Loucy (cell line): Measurements from ENCODE around the gene SUSD6.

Experiments used
- H2AFZ ChIP-seq: fragments of 200-600 bp; sonication (generic); 2 replicates; pipeline ENCODE4 v1.6.0; 2016; ENCODE audit warnings: antibody characterized with exemption, mild to moderate bottlenecking, low read length, moderate library complexity
- H3F3A ChIP-seq: fragments of 200-600 bp; 2 replicates; pipeline ENCODE4 v1.6.0; 2016; ENCODE audit warnings: antibody characterized with exemption, low read depth, mild to moderate bottlenecking
- H3K27me3 ChIP-seq: fragments of 200-600 bp; sonication (generic); 2 replicates; pipeline ENCODE4 v1.6.1; 2014; ENCODE audit warnings: low read length, mild to moderate bottlenecking; ENCODE audit not compliant: insufficient read depth, poor library complexity, severe bottlenecking
- H3K36me3 ChIP-seq: fragments of 200-600 bp; sonication (generic); 2 replicates; pipeline ENCODE4 v1.6.1; 2016; ENCODE audit warnings: low read length; ENCODE audit not compliant: insufficient read depth
- H3K4me1 ChIP-seq: fragments of 200-600 bp; sonication (generic); 2 replicates; pipeline ENCODE4 v1.5.1; 2014; ENCODE audit warnings: low read length, mild to moderate bottlenecking; ENCODE audit not compliant: insufficient read depth, poor library complexity, severe bottlenecking
- H3K4me2 ChIP-seq: fragments of 200-600 bp; sonication (generic); 2 replicates; pipeline ENCODE4 v1.6.0; 2014; ENCODE audit warnings: antibody characterized with exemption, low read length, low read depth, mild to moderate bottlenecking; ENCODE audit not compliant: poor library complexity, severe bottlenecking
- H3K4me3 ChIP-seq: fragments of 200-600 bp; sonication (generic); 2 replicates; pipeline ENCODE4 v1.5.1; 2014; ENCODE audit warnings: low read length, mild to moderate bottlenecking, mixed read lengths; ENCODE audit not compliant: poor library complexity, severe bottlenecking
- H3K79me2 ChIP-seq: fragments of 200-600 bp; sonication (generic); 2 replicates; pipeline ENCODE4 v1.6.1; 2014; ENCODE audit warnings: low read length; ENCODE audit not compliant: insufficient read depth
- H3K9ac ChIP-seq: fragments of 200-600 bp; sonication (generic); 2 replicates; pipeline ENCODE4 v1.6.0; 2014; ENCODE audit warnings: mild to moderate bottlenecking, low read depth, low read length, moderate library complexity; ENCODE audit not compliant: poor library complexity, severe bottlenecking
- H3K9me2 ChIP-seq: fragments of 200-600 bp; sonication (generic); replicated peaks from 2 replicates; pipeline ENCODE4 v1.6.1; 2016; ENCODE audit warnings: low read depth, low read length, mixed read lengths
- H3K9me3 ChIP-seq: fragments of 200-600 bp; sonication (generic); 2 replicates; pipeline ENCODE4 v1.6.1; 2014; ENCODE audit warnings: mild to moderate bottlenecking, antibody characterized with exemption, low read length, low read depth; ENCODE audit not compliant: insufficient read depth
- H4K20me1 ChIP-seq: fragments of 200-600 bp; sonication (generic); 2 replicates; pipeline ENCODE4 v1.6.0; 2014; ENCODE audit warnings: antibody characterized with exemption, low read length, mild to moderate bottlenecking; ENCODE audit not compliant: insufficient read depth, poor library complexity, severe bottlenecking
- CTCF ChIP-seq: fragments of 200-600 bp; sonication (generic); conservative IDR thresholded peaks from 2 replicates; pipeline ENCODE4 v1.5.1; 2014; ENCODE audit warnings: mild to moderate bottlenecking, antibody characterized with exemption, low read length
- EZH2phosphoT487 ChIP-seq: fragments of 200-600 bp; IDR thresholded peaks from 2 replicates; pipeline ENCODE4 v1.6.1; 2018; ENCODE audit warnings: antibody characterized with exemption, mild to moderate bottlenecking, moderate library complexity, borderline replicate concordance

SUSD6 gene

GRCh38 chr14:69652942-69653684 lies 41.7 kb downstream of the SUSD6 start:
- H3K9me3 ChIP-seq: no peaks in the 10 kb centered on the region
- no peak overlapping the region for H3K4me3 ChIP-seq
- H3K4me1 ChIP-seq: peaks cover 39% of the 10 kb centered on the region

GRCh38 chr14:69654116-69654515 lies 42.7 kb downstream of the SUSD6 start:
- Histone ChIP-seq H3K4me2 (no peak overlapping the region), H3K9me3 (no peaks in the 10 kb centered on the region), H4K20me1 (peaks cover 57% of the 10 kb centered on the region), H3K4me1 (peaks cover 36% of the 10 kb centered on the region), H3K36me3 (peaks cover 16% of the 10 kb centered on the region; the same call in 1 of the 2 replicates), H3K9ac (no peak overlapping the region), H3K27me3 (no peaks in the 10 kb centered on the region), H3K79me2 (peaks cover 96% of the 10 kb centered on the region), H3K9me2 (no peaks in the 10 kb centered on the region), H2AFZ (no peak overlapping the region), H3F3A (no peaks in the 10 kb centered on the region), H3K4me3 (no peak overlapping the region)
- TF ChIP-seq EZH2phosphoT487 (no peak), CTCF (no peak)

More at GRCh38 chr14:69652942-69653684, 41.7 kb downstream of the SUSD6 start:
- H3K4me2 ChIP-seq: peak overlapping the region; percentile 22
- TF ChIP-seq EZH2phosphoT487: no peak
- no peak for TF ChIP-seq CTCF
- H3K79me2 ChIP-seq: peaks cover 99% of the 10 kb centered on the region
- no peaks in the 10 kb centered on the region for H3F3A ChIP-seq
- no peaks in the 10 kb centered on the region for H3K27me3 ChIP-seq
- peaks cover 6% of the 10 kb centered on the region; the same call in 1 of the 2 replicates for H3K36me3 ChIP-seq
- no peak overlapping the region for H3K9ac ChIP-seq
- no peak overlapping the region for H2AFZ ChIP-seq
- H3K9me2 ChIP-seq: no peaks in the 10 kb centered on the region
- H4K20me1 ChIP-seq: peaks cover 53% of the 10 kb centered on the region

GRCh38 chr14:69657950-69658355 lies 46.6 kb downstream of the SUSD6 start:
- Histone ChIP-seq H3K27me3 (no peaks in the 10 kb centered on the region), H3K9me3 (no peaks in the 10 kb centered on the region), H3K9me2 (no peaks in the 10 kb centered on the region), H3K4me2 (no peak overlapping the region), H3K36me3 (peaks cover 51% of the 10 kb centered on the region; the same call in 1 of the 2 replicates), H3K79me2 (peaks cover 93% of the 10 kb centered on the region), H3F3A (no peaks in the 10 kb centered on the region), H4K20me1 (peaks cover 28% of the 10 kb centered on the region), H3K4me1 (peaks cover 10% of the 10 kb centered on the region), H3K4me3 (no peak overlapping the region), H2AFZ (no peak overlapping the region), H3K9ac (no peak overlapping the region)
- TF ChIP-seq EZH2phosphoT487 (no peak), CTCF (no peak)
